GM18499 (cell line): Measurements from ENCODE around the gene BRIP1.

Experiments
- ATAC-seq: cut with Tn5 transposase; IDR thresholded peaks from one replicate; pipeline ENCODE4 v1.9.1; 2021; ENCODE audit warnings: moderate number of reproducible peaks; ENCODE audit not compliant: insufficient read depth, unreplicated experiment

The BRIP1 gene

DNA sequence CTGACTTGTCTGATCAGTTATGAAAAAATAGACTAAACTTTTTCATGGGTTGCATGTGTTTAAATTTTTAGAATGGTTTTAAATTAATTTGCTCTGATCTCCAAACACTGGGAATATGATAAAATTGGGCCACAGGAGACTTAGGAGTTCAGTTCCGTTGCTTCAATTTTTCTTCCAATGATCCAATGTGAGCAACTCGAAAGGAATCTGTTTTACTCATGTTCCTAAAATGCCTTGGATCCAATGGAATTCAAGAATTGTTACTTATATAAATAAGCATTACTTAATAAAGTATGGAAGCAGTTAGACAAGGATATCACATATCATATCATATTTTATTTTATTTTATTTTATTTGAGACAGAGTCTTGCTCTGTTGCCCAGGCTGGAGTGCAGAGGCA lies 216.3 kb downstream of the BRIP1 start:
- ATAC-seq, result no peak

DNA sequence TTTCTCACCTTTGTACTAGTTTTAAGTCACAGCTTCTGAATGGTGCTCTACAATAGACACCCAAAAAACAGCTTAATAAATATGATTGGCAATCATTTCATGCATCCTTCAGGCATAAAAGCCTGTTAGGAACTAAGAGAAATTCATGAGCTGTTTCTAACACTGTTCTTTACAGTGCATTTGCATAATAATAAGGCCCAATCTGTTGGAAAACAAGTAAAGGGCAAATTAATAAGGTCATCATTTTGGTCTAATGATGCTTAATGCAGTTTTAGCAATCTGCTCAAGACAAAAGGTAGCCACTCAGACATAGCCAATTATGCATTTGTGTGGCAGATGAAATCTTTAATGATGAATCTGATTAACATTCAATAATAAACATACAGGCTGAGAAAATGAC lies 216.8 kb downstream of the BRIP1 start:
- no peak for ATAC-seq

DNA sequence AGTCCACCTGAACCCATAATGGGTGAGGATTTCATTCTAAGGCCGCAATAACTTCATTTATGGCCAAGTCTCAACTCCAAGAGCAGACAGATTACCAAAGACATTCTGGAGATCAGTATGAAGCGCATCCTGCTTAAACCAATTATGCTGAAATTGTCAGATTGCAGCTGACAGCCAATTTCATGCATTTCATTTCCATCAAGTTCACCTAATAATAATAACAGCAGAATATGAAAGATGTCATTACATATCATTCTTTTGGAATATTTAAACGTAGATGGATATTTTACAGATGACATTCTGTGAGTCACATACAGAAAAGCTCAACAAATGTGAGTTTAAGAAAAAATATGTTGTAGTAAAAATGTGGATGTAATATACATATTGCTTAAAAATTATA lies 217.4 kb downstream of the BRIP1 start:
- no peak for ATAC-seq

GRCh38 chr17:61644800-61645774 lies 218.2 kb downstream of the BRIP1 start:
- ATAC-seq, result no peak

GRCh38 chr17:61642768-61643167 lies 220.6 kb downstream of the BRIP1 start:
- ATAC-seq, result no peak

GRCh38 chr17:61641715-61642114 lies 221.6 kb downstream of the BRIP1 start:
- ATAC-seq, result no peak

- ATAC-seq, result no peak
Measured at GRCh38 chr17:61641084-61641483, 222.2 kb downstream of the BRIP1 start.

DNA sequence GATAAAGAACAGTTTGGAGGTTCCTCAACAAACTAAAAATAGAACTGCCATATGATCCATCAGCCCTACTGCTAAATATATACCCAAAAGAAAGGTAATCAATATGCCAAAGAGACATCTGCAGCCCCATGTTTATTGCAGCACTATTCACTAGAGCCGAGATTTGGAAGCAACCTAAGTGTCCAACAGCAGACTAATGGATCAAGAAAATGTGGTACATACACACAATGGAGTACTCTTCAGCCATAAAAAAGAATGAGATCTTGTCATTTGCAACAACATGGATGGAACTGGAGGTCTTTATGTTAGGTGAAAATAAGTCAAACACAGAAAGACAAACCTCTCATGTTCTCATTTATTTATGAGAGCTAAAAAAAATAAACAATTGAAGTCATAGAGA lies 223.5 kb downstream of the BRIP1 start:
- no peak for ATAC-seq

DNA sequence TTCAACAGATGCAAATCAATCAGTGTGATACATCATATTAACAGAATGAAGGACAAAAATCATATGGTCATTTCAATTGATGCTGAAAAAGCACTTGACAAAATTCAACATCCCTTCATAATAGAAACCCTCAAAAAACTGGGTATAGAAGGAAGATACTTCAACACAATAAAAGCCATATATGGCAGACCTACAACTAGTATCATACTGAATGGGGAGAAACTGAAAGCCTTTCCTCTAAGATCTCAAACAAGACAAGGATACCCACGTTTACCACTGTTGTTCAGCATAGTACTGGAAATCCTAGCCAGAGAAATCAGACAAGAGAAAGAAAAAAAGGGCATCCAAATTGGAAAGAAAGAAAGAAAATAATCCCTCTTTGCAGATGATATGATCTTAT lies 225.2 kb downstream of the BRIP1 start:
- ATAC-seq, result no peak

- ATAC-seq, result no peak
Measured at GRCh38 chr17:61635913-61636432, 227.4 kb downstream of the BRIP1 start.

DNA sequence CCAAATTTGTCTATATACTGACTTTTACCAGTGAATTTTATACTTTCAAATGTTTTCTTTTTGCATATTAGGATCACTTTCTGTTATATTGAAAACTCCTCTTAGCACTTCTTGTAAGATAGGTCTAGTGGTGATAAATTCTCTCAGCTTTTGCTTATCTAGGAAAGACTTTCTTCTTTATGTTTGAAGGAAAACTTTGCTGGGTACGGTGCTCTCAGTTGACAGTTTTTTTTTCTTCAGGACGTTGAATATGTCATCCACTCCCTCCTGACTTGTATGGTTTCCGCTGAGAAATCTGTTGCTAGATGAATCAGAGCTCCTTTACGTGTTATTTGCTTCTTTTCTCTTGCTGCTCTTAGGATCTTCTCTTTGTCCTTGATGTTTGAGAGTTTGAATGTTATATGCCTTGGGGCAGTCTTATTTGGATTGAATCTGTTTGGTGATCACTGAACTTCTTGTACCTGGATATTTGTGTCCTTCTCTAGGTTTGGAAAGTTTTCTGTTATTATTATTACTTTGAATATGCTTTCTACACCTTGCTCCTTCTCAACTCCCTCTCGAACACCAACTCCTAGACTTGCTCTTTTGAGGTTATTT lies 228.3 kb downstream of the BRIP1 start:
- no peak for ATAC-seq

GRCh38 chr17:61634011-61634539 lies 229.3 kb downstream of the BRIP1 start:
- ATAC-seq, result no peak

DNA sequence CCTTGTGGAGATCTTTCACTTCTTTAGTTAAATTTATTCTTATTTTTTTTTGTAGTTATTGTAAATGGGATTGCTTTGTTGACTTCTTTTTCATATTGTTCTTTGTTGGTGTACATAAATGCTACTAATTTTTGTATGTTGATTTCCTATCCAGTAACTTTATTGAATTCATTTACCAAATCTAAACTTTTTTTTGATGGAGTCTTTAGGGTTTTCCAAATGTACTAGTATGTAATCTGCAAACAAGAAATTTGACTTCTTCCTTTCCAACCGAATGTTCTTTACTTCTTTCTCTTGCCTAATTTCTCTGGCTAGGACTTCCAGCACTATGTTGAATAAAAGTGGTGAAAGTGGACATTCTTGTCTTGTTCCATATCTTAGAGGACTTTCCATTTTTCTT lies 230.5 kb downstream of the BRIP1 start:
- no peak for ATAC-seq

- no peak for ATAC-seq
Measured at GRCh38 chr17:61631800-61632199, 231.5 kb downstream of the BRIP1 start.
